A549 (cell line): Measurements from ENCODE around the gene SH3PXD2A. TPM values are rescaled to one million over a fixed set of nuclear protein-coding genes. Genes with fewer than 3 reads are reported as not detected.

Experiments
- ATAC-seq, 2 experiments: fragments of 200-7000 bp in 1 of 2; fragments of >200 bp in 1 of 2; cut with Nextera tagmentation in 1 of 2; cut with Tn5 transposase in 1 of 2; 3 replicates each; pipeline versions ENCODE4 v1.8.0 to v1.9.1; 2018 to 2020; ENCODE audit warnings: mild to moderate bottlenecking in 1 of 2, moderate library complexity in 1 of 2
- CTCF ChIA-PET: fragments of 300-600 bp; sonication (Branson Sonifier 250); formaldehyde crosslinking; extraction: SDS; loops from one replicate; lab custom pipeline; 2021; ENCODE audit warnings: antibody characterized with exemption, inconsistent platforms; lab: Yijun Ruan, JAX
- POLR2A ChIA-PET: fragments of 350-600 bp; formaldehyde crosslinking; extraction: SDS; loops from one replicate; lab custom pipeline; 2021; ENCODE audit warnings: antibody characterized with exemption, inconsistent platforms; lab: Yijun Ruan, JAX
- DNase-seq, 2 experiments: peaks; one replicate each; pipeline versions ENCODE4 v3.0.0 to v3.0.0-alpha.2; 2011 to 2016; ENCODE audit warnings: low read depth in 1 of 2, low spot score in 1 of 2
- FAIRE-seq: peaks from 2 replicates; lab custom pipeline; 2011; peaks lifted over from hg19 to GRCh38; lab: Jason Lieb, UNC
- H3K27ac ChIP-seq, 2 experiments: fragments of >200 bp; sonication (Bioruptor Twin); formaldehyde crosslinking; 3 replicates each; pipeline ENCODE4 v1.5.1; 2016 to 2017
- H3K4me1 ChIP-seq: fragments of >200 bp; sonication (Bioruptor Twin); formaldehyde crosslinking; 3 replicates; pipeline ENCODE4 v1.6.1; 2016
- H3K4me2 ChIP-seq: fragments of >200 bp; sonication (Bioruptor Twin); formaldehyde crosslinking; 3 replicates; pipeline ENCODE4 v1.6.1; 2016
- H3K4me3 ChIP-seq: fragments of >200 bp; sonication (Bioruptor Twin); formaldehyde crosslinking; 3 replicates; pipeline ENCODE4 v1.5.1; 2016
- H3K9me3 ChIP-seq: fragments of >200 bp; sonication (Bioruptor Twin); formaldehyde crosslinking; 3 replicates; pipeline ENCODE4 v1.6.1; 2016
- ATOH8 ChIP-seq: fragments of 250-450 bp; sonication (Bioruptor Pico); IDR thresholded peaks from 2 replicates; pipeline ENCODE4 v1.5.0; 2020; ENCODE audit warnings: low read depth, mild to moderate bottlenecking, moderate library complexity
- CTCF ChIP-seq: fragments of >200 bp; sonication (Bioruptor Twin); formaldehyde crosslinking; IDR thresholded peaks from 3 replicates; pipeline ENCODE4 v1.5.1; 2016
- EHF ChIP-seq: fragments of 250-450 bp; sonication (Bioruptor Pico); IDR thresholded peaks from 2 replicates; pipeline ENCODE4 v1.5.0; 2020; ENCODE audit warnings: mild to moderate bottlenecking
- ELK1 ChIP-seq: fragments of 150-350 bp; IDR thresholded peaks from 2 replicates; pipeline ENCODE4 v1.6.1; 2014; ENCODE audit warnings: low read depth, mild to moderate bottlenecking, low read length
- HMGXB4 ChIP-seq: fragments of 250-450 bp; sonication (Bioruptor Pico); IDR thresholded peaks from 2 replicates; pipeline ENCODE4 v1.5.0; 2021; ENCODE audit warnings: mild to moderate bottlenecking, moderate library complexity, borderline replicate concordance
- HOXB13 ChIP-seq: fragments of 250-450 bp; sonication (Bioruptor Pico); IDR thresholded peaks from 2 replicates; pipeline ENCODE4 v1.5.0; 2020; ENCODE audit warnings: low read depth, mild to moderate bottlenecking, moderate library complexity
- HOXB5 ChIP-seq: fragments of 250-450 bp; sonication (Bioruptor Pico); IDR thresholded peaks from 2 replicates; pipeline ENCODE4 v1.5.0; 2020; ENCODE audit warnings: mild to moderate bottlenecking, moderate library complexity
- KDM5A ChIP-seq: fragments of 200-600 bp; sonication (generic); IDR thresholded peaks from 2 replicates; pipeline ENCODE4 v1.6.1; 2016; ENCODE audit warnings: antibody characterized with exemption, mild to moderate bottlenecking
- MAFK ChIP-seq: fragments of 450-650 bp; IDR thresholded peaks from 2 replicates; pipeline ENCODE4 v1.6.1; 2014; ENCODE audit not compliant: partially characterized antibody
- MAZ ChIP-seq: fragments of 150-350 bp; IDR thresholded peaks from 2 replicates; pipeline ENCODE4 v1.6.1; 2014; ENCODE audit warnings: antibody characterized with exemption, low read depth, low read length, borderline replicate concordance
- MYC ChIP-seq: IDR thresholded peaks from 2 replicates; pipeline ENCODE4 v1.6.1; 2012; ENCODE audit warnings: mild to moderate bottlenecking, inconsistent platforms, low read length, improper control_type of control experiment, borderline replicate concordance
- NR3C1 ChIP-seq: fragments of >200 bp; sonication (Bioruptor Twin); formaldehyde crosslinking; IDR thresholded peaks from 3 replicates; pipeline ENCODE4 v1.6.1; 2017
- POLR2AphosphoS2 ChIP-seq: conservative IDR thresholded peaks from 2 replicates; pipeline ENCODE4 v1.6.1; 2012; ENCODE audit warnings: low read length, improper control_type of control experiment, inconsistent platforms
- RAD21 ChIP-seq, 2 experiments: fragments of >200 bp in 1 of 2; sonication (Bioruptor Twin) in 1 of 2; formaldehyde crosslinking in 1 of 2; IDR thresholded peaks in 1 of 2; conservative IDR thresholded peaks in 1 of 2; 2 replicates in 1 of 2; 3 replicates in 1 of 2; pipeline ENCODE4 v1.6.1; 2012 to 2018; ENCODE audit warnings: inconsistent platforms in 1 of 2
- RFX5 ChIP-seq: fragments of 450-650 bp; IDR thresholded peaks from 2 replicates; pipeline ENCODE4 v1.7.1; 2014; ENCODE audit warnings: antibody characterized with exemption, mild to moderate bottlenecking, moderate library complexity
- SREBF2 ChIP-seq: fragments of 450-650 bp; IDR thresholded peaks from 2 replicates; pipeline ENCODE4 v1.6.1; 2014; ENCODE audit warnings: mild to moderate bottlenecking, moderate library complexity
- ZC3H11A ChIP-seq: fragments of 450-650 bp; IDR thresholded peaks from 2 replicates; pipeline ENCODE4 v1.6.1; 2014; ENCODE audit warnings: antibody characterized with exemption, mild to moderate bottlenecking
- ZFP36 ChIP-seq: fragments of 450-650 bp; IDR thresholded peaks from 2 replicates; pipeline ENCODE4 v1.6.1; 2014; ENCODE audit warnings: borderline replicate concordance; ENCODE audit not compliant: partially characterized antibody
- ZSCAN20 ChIP-seq: fragments of 250-450 bp; sonication (Bioruptor Pico); IDR thresholded peaks from 2 replicates; pipeline ENCODE4 v1.8.0; 2022; ENCODE audit warnings: mild to moderate bottlenecking, moderate library complexity
- WGBS: methylation state at CpG from one replicate; pipeline ENCODE4 v1.1.6; 2017; ENCODE audit errors: missing lambda C conversion rate; 5-methylcytosine and 5-hydroxymethylcytosine counted together
- polyA plus RNA-seq, 4 experiments: library from polyadenylated mRNA; depleted of rRNA in 3 of 4; stranded (reverse); fragments of >200 nt; fragmentation: RNase III in 1 of 4; extraction: RNeasy Plus Mini Kit Qiagen cat#74134 plus additional on column Dnase treatment in 1 of 4; gene quantifications; 2 replicates in 3 of 4; 3 replicates in 1 of 4; pipeline ENCODE4 v1.2.3, GENCODE V29; 2011 to 2017
- small RNA-seq, 6 experiments: library from RNA; depleted of rRNA; stranded (forward); fragments of <200 nt; gene quantifications; one replicate each; pipeline ENCODE3, GENCODE V24; 2012
- TF ChIP-seq, protein P1 (sequence below): fragments of 200-600 bp; sonication (generic); IDR thresholded peaks from 2 replicates; pipeline ENCODE4 v1.6.1; 2016; ENCODE audit warnings: antibody characterized with exemption, mild to moderate bottlenecking, moderate library complexity

The SH3PXD2A gene
- polyA plus RNA-seq, 2 of the 4 experiments (the other 2 are of a cell fraction), result 2.4 to 3.9 TPM

GRCh38 chr10:103544657-103545310, 310.6 kb downstream of the SH3PXD2A start:
- TF ChIP-seq MYC, result no peak
- TF ChIP-seq ZFP36, result no peak
- TF ChIP-seq RFX5, result no peak
- TF ChIP-seq RAD21 (conservative IDR thresholded peaks at IDR 0.05 in 1 of 2, IDR thresholded peaks at IDR 0.05 in 1 of 2), result no peak
- no peak for TF ChIP-seq SREBF2
- TF ChIP-seq CTCF, result no peak
- TF ChIP-seq HOXB5, result no peak
- no peak for TF ChIP-seq MAZ
- no peak for TF ChIP-seq HOXB13 (CRISPR knock-in tag)
- no peak for TF ChIP-seq ZSCAN20 (CRISPR knock-in tag)
- TF ChIP-seq ZC3H11A, result no peak
- no peak for TF ChIP-seq HMGXB4 (CRISPR knock-in tag)
- TF ChIP-seq NR3C1, result no peak
- no peak for TF ChIP-seq ELK1
- TF ChIP-seq MAFK, result no peak
- TF ChIP-seq KDM5A, result no peak
- TF ChIP-seq, protein P1, sequence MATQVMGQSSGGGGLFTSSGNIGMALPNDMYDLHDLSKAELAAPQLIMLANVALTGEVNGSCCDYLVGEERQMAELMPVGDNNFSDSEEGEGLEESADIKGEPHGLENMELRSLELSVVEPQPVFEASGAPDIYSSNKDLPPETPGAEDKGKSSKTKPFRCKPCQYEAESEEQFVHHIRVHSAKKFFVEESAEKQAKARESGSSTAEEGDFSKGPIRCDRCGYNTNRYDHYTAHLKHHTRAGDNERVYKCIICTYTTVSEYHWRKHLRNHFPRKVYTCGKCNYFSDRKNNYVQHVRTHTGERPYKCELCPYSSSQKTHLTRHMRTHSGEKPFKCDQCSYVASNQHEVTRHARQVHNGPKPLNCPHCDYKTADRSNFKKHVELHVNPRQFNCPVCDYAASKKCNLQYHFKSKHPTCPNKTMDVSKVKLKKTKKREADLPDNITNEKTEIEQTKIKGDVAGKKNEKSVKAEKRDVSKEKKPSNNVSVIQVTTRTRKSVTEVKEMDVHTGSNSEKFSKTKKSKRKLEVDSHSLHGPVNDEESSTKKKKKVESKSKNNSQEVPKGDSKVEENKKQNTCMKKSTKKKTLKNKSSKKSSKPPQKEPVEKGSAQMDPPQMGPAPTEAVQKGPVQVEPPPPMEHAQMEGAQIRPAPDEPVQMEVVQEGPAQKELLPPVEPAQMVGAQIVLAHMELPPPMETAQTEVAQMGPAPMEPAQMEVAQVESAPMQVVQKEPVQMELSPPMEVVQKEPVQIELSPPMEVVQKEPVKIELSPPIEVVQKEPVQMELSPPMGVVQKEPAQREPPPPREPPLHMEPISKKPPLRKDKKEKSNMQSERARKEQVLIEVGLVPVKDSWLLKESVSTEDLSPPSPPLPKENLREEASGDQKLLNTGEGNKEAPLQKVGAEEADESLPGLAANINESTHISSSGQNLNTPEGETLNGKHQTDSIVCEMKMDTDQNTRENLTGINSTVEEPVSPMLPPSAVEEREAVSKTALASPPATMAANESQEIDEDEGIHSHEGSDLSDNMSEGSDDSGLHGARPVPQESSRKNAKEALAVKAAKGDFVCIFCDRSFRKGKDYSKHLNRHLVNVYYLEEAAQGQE, result no peak
- TF ChIP-seq EHF (CRISPR knock-in tag), result no peak
- no peak for TF ChIP-seq POLR2AphosphoS2
- no peak for TF ChIP-seq ATOH8 (CRISPR knock-in tag)
- Histone ChIP-seq H3K4me2 (no peak overlapping the region), H3K9me3 (no peaks in the 10 kb centered on the region), H3K4me1 (0 out of 3 replicates have a peak, but pooled peaks cover 4% of the 10 kb centered on the region), H3K4me3 (no peak overlapping the region), H3K27ac (no peak overlapping the region)
- FAIRE-seq (no peak), ATAC-seq (no peak), DNase-seq (no peak)
- WGBS, result 79% methylated on average over 8 of the region's 8 CpGs
- POLR2A ChIA-PET, result no interaction called here
- CTCF ChIA-PET, result interaction anchor here (2.9 to 5.6 kb wide), 2 partner anchors 12 to 20 kb away, joined by 7 to 34 read pairs; no protein-coding TSS in a partner anchor

Small RNAs within 50 kb of the gene (small RNA-seq; reads per million reads assigned to genes)
- 0 reads per million in 6 experiments for gene RF00019

Other genes with a start within 250 kb of the SH3PXD2A start
- gene STN1, start 62.6 kb upstream of the SH3PXD2A start, polyA plus RNA-seq (2011; rRNA removed), result 34.5 and 35.5 TPM in 2 replicates
- 15.8 to 19.0 TPM (median 17.1 TPM) in 3 replicates for gene STN1, start 62.6 kb upstream of the SH3PXD2A start, polyA plus RNA-seq (2017; fragmentation: RNase III; extraction: RNeasy Plus Mini Kit Qiagen cat#74134 plus additional on column Dnase treatment)
- gene SLK, start 111.6 kb upstream of the SH3PXD2A start, polyA plus RNA-seq (2011; rRNA removed), result 26.7 and 29.2 TPM in 2 replicates
- gene SLK, start 111.6 kb upstream of the SH3PXD2A start, polyA plus RNA-seq (2017; fragmentation: RNase III; extraction: RNeasy Plus Mini Kit Qiagen cat#74134 plus additional on column Dnase treatment), result 20.5 to 23.3 TPM (median 23.2 TPM) in 3 replicates
- 0.91 and 1.3 TPM in 2 replicates for gene COL17A1, start 230.3 kb upstream of the SH3PXD2A start, polyA plus RNA-seq (2011; rRNA removed)
- gene COL17A1, start 230.3 kb upstream of the SH3PXD2A start, polyA plus RNA-seq (2017; fragmentation: RNase III; extraction: RNeasy Plus Mini Kit Qiagen cat#74134 plus additional on column Dnase treatment), result 1.5 to 1.7 TPM (median 1.6 TPM) in 3 replicates